Inferior parietal cortex (tissue), 1 donor: Measurements from ENCODE around the gene MPND.
"Not testable (repeated sequence)": the region's sequence is repeated elsewhere in the genome, so short reads cannot be mapped to it uniquely, and the experiment has no call there.

Experiments used
- DNase-seq: peaks from one replicate; pipeline ENCODE4 v3.0.0-alpha.2; 2016; ENCODE audit errors: extremely low spot score

MPND gene

DNA sequence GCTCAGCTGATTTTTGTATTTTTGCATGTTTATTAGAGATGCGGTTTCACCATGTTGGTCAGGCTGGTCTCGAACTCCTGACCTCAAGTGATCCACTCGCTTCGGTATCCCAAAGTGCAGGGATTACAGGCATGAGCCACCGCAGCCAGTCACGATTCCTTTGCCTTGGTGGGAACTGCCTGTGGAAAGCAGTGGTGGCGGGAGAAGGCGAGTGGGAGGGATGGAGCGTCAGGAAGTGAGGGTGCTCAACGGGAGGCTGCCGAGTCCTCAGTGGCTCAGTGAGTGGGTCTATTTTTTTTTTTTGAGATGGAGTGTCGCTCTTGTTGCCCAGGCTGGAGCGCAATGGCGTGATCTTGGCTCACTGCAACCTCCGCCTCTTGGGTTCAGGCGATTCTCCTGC lies 5.9 kb downstream of the MPND start:
- DNase-seq, result not testable (repeated sequence)

GRCh38 chr19:4350111-4350510 lies 6.7 kb downstream of the MPND start:
- DNase-seq, result no peak

DNA sequence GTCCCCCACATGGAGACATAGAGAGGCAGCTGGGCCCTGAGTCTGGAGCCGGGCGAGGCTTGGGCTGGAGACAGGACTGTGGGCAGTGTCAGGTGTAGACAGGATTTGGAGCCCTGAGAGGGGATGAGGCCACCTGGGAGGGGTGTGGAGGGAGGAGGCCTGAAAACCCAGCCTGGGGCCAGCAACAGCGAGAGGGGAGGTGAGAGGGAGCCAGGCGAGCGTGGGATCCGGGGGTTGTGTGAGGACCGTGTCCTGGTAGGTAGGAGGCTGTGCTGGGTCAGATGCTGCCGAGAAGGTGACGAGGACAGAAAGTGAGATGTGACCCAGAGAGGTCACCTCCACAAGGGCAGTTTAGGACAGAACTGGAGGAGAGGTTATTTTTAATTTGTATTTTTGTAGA lies 7.4 kb downstream of the MPND start:
- DNase-seq, result no peak

GRCh38 chr19:4352701-4353121 lies 9.3 kb downstream of the MPND start:
- DNase-seq, result peak; percentile 52

DNA sequence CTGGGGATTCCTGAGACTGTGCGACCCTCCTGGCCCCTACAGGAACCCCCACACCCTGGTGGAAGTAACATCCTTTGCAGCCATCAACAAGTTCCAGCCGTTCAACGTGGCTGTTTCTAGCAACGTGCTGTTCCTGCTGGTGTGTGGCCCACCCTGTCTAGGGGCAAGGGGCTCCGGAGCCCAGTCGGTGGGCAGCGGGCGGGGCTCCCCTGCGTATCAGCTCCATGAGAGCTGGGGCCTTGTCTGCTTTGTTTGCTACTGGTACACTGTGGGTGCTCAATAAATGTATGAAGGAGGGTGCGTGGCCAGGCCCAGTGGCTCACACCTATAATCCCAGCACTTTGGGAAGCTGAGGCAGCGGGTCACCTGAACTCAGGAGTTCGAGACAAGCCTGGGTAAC lies 10.9 kb downstream of the MPND start:
- DNase-seq, result no peak

DNA sequence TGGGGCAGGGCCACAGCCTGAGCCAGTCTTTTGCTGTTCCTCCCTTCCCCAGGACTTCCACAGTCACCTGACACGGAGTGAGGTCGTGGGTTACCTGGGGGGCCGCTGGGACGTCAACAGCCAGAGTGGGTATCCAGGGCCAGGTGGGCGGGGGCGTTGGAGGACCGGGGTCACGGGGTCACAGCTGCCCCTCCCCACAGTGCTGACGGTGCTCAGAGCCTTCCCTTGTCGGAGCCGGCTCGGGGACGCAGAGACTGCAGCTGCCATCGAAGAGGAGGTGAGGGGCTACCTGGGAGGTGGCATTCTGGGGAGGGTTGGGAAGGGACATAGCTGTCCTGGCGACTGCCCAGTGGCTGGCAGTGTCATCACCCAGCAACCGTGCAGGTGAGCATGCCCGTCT lies 11.5 kb downstream of the MPND start:
- DNase-seq, result no peak

- DNase-seq, result no peak
Measured at GRCh38 chr19:4357095-4357797, 13.9 kb downstream of the MPND start.

- DNase-seq, result no peak
Measured at GRCh38 chr19:4357921-4358326, 14.6 kb downstream of the MPND start.

DNA sequence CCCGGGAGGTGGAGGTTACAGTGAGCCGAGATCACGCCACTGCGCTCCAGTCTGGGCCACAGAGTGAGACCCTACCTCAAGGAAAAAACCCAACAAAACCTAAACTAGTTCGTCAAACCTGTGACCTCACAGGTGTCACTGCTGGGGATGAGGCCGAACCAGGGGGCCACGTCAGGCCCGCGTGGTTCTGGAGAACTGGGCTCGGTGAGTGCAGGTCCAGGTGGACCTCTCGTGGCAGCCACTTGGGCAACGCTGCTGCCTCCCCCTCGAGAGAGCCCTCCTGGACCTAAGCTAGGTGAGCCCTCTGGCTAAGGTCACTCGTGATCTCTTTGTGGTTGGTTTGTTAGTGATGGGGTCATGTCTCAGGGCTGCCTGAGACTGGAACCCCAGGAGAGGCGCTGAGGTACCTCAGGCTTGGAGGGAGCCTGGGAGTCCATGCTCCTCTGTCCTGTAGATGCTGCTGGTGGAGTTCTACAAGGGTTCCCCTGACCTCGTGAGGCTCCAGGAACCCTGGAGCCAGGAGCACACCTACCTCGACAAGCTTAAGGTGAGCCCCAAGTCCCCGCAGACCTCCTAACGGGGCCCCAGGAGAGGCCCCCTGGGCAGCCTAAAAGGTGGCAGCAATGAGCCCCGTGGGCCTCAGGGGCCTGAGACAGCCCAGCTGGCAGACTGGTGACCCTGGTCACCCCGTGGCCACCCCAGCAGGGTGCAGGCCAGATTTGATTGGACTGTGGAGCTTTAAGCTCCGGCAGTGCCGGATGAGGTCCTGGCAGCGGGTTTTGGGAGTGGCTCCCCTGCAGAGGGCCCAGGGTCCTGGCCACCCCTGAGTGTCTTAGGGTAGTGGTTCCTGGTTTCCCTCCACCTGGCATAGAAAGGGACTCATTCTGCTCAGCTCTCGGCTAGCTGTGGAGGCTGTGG lies 15.6 kb downstream of the MPND start:
- no peak for DNase-seq

- no peak for DNase-seq
Measured at GRCh38 chr19:4359627-4360000, 16.3 kb downstream of the MPND start.

DNA sequence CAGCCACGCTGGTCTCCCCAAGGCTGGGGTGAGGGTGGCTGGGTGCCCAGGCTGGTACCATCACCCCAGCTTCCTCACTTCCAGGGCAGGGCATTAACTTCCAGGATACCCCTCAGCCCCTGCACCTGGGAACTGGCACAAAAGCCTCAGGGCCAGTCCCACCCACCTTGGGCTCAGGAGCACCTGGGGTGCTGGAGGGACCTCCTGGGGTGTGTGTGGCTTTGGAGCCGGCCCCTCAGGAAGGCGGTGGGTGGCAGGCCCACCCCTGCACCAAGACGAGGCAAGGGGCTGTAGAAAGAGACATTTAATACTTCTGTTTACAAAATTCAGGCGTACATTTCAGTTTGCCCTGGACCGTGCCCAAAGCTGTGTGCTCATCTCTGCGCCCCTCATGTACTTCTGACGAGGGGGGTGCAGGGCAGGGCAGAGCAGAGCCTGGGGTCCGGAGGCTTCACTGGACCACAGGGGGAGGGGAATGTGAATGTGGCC lies 16.8 kb downstream of the MPND start:
- DNase-seq, result no peak

- DNase-seq, result no peak
Measured at GRCh38 chr19:4360641-4361151, 17.3 kb downstream of the MPND start.

GRCh38 chr19:4361152-4362046 lies 18.0 kb downstream of the MPND start:
- no peak for DNase-seq

DNA sequence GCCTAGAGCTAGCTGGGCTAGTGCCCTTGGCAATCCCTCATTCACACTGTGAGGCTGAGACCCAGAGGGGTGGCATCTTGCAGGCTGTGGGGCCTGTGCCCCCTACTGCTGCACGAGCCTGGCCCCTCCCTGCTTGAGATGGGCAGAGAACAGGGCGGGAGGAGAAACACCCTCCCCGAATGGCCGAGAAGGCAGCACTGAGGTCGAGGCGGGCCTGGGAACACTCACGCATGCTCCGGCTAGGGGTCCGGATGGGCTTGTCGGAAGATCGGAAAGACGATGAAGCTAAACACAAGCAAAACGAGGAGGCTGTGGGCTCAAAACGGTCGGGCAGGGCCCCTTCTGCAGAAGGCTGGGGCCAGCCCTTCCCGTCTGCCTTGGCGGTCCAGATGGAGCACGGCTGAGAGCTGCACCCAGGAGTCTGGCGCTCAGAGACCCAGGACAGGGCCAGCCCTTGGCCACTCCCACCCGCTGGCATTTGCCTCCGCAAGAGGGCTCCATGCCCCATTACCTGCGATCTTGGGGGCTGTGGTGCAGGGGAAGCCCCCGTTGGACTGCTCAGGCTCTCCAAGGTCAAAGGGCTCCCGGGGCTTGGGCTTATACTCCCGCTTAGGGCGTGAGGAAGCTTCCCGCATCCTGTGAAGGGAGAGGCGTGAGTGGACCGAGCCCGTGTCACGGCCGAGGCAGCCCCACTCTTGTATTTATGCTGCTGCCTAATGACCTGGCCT lies 18.9 kb downstream of the MPND start:
- no peak for DNase-seq

DNA sequence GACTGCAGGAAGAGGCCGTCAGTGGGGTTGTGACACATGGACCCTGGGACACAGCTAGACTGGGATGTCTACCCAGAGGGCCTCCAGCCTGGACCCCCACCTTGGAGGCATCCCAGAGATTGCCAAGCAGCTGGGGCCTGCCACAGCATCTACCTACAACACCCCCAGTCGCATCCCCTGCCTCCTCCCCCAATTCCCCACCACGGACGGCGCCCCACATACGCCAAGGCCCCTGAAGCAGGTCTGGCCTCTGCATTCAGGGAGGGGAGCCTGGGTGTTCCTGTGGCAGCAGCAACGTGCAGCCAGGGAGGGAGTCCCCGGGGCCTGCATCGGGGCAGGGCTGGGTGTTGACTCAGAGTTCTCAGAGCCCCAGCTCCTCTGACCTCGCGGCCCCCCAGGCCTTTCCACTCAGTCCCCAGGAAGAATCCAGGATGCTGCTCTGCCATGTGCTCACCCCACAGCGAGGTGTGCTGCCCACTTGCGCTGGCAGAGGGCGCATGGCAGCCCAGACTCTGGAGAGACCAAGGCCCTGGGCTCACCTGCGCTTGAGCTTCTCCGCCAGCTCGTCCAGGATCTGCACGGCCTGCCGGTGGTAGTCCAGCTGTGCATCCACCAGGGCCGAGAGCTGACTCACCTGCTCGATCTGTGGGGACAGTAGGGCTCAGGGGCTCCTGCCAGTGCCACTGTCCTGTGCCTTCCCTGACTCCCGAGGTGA lies 19.6 kb downstream of the MPND start:
- DNase-seq, result no peak

- DNase-seq, result no peak
Measured at GRCh38 chr19:4363571-4364304, 20.4 kb downstream of the MPND start.

DNA sequence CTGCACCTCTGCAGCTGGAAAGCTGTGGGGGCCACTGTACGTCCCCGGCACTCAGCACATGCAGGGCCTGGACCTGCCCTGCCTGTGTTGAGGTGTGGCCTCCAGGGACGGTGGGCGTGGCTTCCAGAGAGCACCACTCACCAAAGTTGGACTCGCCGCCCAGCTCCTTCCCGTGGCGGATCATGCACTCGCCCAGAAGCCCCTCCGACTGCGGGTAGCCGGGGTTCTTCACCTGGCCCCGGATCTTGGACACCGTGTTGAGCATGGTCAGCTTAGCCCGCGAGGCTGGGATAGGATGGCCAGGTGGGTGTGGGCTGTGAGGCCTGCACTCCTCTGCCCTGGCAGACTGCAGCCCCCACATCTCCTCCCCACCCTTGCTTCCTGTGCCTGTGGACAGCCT lies 22.0 kb downstream of the MPND start:
- DNase-seq, result no peak

DNA sequence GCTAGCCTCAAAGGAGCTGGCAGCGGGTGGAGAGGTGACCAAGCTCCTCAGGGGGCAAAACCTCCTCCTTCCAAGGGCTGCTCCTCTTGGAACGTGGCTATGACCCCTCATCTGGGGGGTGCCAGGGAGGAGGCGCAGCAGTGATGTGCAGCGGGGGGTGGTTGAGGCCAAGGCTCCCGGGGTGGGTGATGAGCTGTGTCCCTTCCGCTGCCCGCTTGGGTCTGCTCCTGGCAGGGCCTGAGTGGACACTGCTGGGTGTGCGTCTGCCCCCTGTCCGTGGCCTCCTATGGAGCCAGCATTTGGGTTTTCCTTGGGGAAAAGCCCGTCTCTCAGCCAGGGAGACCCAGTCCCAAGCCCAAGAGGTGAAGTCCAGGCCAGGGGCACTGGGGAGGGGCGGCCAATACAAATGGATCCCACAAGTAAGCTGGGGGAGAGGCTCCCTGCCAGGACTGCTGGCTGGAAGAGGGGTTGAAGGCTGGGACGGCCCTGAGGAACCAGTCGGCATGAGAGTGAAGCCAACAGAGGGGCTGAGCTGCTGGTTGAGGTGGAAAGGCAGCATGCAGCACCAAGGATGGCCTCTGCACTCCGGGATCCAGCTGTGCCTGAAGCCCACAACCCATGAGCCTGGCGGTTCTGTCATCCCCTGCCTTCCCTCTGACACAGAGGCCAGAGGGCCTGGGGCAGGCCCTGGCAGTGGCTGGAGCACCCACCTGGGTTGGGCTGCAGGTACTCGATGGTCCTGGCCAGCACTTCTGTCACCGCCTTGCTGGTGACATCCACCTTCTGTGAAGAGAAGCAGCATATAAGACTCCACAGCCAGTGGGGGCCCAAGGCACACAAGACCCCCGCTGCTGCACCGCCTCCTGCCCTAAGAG lies 22.7 kb downstream of the MPND start:
- DNase-seq, result no peak
